ENCODE data around the gene GBP5.
"Not testable (repeated sequence)": the region's sequence is repeated elsewhere in the genome, so short reads cannot be mapped to it uniquely, and the experiment has no call there.

GBP5 gene

DNA sequence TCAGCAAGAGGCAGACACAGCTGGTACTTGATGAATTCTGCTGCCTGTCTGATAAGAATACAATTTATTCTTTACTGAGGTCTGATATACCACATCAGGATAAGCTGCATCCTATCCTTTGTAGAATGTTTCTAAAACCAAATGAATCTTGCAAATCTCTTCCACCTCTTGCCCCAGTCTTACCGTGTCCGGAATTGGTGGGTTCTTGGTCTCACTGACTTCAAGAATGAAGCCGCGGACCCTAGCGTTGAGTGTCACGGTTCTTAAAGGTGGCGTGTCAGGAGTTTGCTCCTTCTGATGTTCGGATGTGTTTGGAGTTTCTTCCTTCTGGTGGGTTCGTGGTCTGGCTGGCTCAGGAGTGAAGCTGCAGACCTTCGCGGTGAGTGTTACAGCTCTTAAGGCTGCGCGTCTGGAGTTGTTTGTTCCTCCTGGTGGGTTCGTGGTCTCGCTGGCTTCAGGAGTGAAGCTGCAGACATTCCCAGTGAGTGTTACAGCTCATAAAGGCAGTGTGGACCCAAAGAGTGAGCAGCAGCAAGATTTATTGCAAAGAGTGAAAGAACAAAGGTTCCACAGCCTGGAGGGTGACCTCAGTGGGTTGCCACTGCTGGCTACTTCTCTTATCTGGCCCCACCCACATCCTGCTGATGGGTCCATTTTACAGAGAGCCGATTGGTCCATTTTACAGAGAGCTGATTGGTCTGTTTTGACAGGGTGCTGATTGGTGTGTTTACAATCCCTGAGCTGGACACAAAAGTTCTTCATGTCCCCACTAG lies at the start of gene GBP5:
TSS of gene GBP5 (minus strand) at position 592 of the 773 bp plus-strand sequence. CDS start 3,305 bp downstream, outside the sequence.
- DNase-seq (ENCODE audit: low spot score); POLR2A ChIA-PET (ENCODE audit: low non-redundant PET); CTCF ChIA-PET: not testable (repeated sequence)
- peak within 1 kb of the TSS; percentile 55 for H3K27ac ChIP-seq

DNA sequence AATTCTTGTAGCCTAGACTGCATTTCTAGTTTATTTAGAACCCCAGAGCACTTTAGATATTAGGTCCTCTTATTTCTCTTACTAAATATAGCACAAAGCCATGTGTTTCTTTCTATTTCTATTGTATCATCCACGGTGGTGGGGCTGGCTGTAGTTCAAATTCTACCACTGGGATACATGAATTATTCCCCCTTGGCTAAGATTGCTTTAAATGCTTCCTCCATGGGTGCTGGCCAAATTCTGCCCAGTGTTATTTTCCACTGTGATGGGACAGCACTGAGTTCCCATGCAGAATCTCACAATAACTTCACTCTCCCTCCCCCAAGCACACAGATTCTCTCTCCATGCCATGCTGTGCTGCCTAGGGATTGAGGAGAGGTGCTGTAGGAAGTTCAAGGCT lies 49.7 kb upstream of the GBP5 start:
- no peak overlapping the region for H3K27ac ChIP-seq
- POLR2A ChIA-PET (ENCODE audit: low non-redundant PET), result no interaction called here
- TF ChIP-seq CTCF (conservative IDR thresholded peaks at IDR 0.05; ENCODE audit: low read depth), result no peak
- CTCF ChIA-PET, result no interaction called here
- no peak for DNase-seq (ENCODE audit: low spot score)

- ChIA-PET CTCF (no interaction called here), POLR2A (ENCODE audit: low non-redundant PET) (no interaction called here)
- TF ChIP-seq CTCF (conservative IDR thresholded peaks at IDR 0.05; ENCODE audit: low read depth), result no peak
- H3K27ac ChIP-seq, result no peak overlapping the region
- DNase-seq (ENCODE audit: low spot score), result no peak
Observed at GRCh38 chr1:89312572-89312971, 39.9 kb upstream of the GBP5 start.

- no peak for DNase-seq (ENCODE audit: low spot score)
- H3K27ac ChIP-seq, result no peak overlapping the region
- ChIA-PET CTCF (no interaction called here), POLR2A (ENCODE audit: low non-redundant PET) (no interaction called here)
- no peak for TF ChIP-seq CTCF (conservative IDR thresholded peaks at IDR 0.05; ENCODE audit: low read depth)
Observed at GRCh38 chr1:89311757-89312156, 39.1 kb upstream of the GBP5 start.

GRCh38 chr1:89310976-89311375 lies 38.3 kb upstream of the GBP5 start:
- no peak for TF ChIP-seq CTCF (conservative IDR thresholded peaks at IDR 0.05; ENCODE audit: low read depth)
- no peak overlapping the region for H3K27ac ChIP-seq
- ChIA-PET POLR2A (ENCODE audit: low non-redundant PET) (no interaction called here), CTCF (no interaction called here)
- DNase-seq (ENCODE audit: low spot score), result no peak

DNA sequence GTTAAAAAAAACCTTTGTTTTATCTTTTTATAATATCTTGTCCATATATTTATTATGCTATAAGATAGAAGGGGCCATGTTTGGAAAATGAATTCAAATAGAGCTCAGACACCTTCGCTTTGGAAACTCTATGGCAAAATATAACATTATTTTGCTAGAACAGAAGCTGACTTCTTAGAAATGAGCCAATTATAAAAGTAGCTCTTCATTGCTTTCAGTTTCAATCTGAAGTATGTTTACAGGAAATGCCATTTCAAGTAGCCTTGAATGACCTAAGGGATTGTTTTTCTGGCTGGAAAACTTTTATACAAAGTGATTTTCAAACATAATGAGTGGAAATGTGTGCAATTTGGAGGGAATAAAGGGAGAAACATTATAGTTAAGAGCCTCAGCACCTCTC lies 37.8 kb upstream of the GBP5 start:
- POLR2A ChIA-PET (ENCODE audit: low non-redundant PET), result no interaction called here

More for the DNA sequence above, 37.8 kb upstream of the GBP5 start:
- no peak overlapping the region for H3K27ac ChIP-seq
- no peak for DNase-seq (ENCODE audit: low spot score)
- CTCF ChIA-PET, result no interaction called here
- TF ChIP-seq CTCF (conservative IDR thresholded peaks at IDR 0.05; ENCODE audit: low read depth), result no peak
